GM15510 (cell line): ENCODE measurements around the gene TMEM163.

Source experiments
- POLR2A ChIP-seq: IDR thresholded peaks from 3 replicates; pipeline ENCODE4 v1.6.1; 2011; ENCODE audit warnings: borderline replicate concordance; ENCODE audit not compliant: insufficient read length; ENCODE audit errors: extremely low read depth

Gene TMEM163

DNA sequence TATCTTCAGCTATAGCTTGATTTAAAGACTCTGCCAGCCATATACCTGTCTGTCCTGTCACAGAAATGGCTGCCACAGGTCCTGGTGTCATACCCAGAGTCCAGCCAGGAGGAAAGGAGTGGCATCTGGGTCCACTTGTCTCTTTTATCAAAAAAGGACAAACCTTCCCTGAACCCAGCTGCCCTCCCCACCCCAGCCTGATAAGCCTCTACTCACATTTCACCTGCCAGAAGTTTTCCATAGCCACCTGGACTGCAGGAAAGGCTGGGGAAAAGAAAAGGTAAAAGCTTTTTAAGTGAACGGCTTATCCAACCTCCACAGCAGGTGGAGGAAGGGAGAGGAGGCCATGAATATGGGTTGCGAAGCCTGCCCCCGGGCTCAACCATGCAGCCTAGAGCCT lies 32.8 kb downstream of the TMEM163 start:
- TF ChIP-seq POLR2A: no peak

- TF ChIP-seq POLR2A: no peak
Observed at GRCh38 chr2:134683561-134684112, 35.2 kb downstream of the TMEM163 start.

GRCh38 chr2:134682726-134683125 lies 36.1 kb downstream of the TMEM163 start:
- TF ChIP-seq POLR2A: no peak

DNA sequence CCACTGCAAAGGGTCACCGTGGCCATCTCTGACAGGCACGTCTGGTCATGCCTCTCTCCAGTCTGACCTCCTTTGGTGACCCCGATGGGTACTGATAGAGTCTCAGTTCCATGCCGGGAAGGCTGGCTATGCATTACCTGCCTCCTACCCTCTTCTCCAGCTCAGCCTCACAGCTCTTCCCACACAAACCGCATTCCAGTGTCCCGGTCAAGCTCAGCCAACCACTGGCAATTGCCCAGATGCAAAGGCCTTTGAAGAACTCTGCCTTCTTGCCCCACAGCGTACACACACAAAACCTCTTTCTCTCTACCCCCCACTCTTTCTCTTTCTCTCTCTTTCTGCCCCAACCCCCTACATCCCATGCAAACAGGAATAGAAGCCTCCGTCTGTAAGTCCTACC lies 37.6 kb downstream of the TMEM163 start:
- no peak for TF ChIP-seq POLR2A

GRCh38 chr2:134679745-134680144 lies 39.1 kb downstream of the TMEM163 start:
- no peak for TF ChIP-seq POLR2A

GRCh38 chr2:134679294-134679693 lies 39.5 kb downstream of the TMEM163 start:
- no peak for TF ChIP-seq POLR2A

GRCh38 chr2:134677856-134678756 lies 40.7 kb downstream of the TMEM163 start:
- TF ChIP-seq POLR2A: no peak

DNA sequence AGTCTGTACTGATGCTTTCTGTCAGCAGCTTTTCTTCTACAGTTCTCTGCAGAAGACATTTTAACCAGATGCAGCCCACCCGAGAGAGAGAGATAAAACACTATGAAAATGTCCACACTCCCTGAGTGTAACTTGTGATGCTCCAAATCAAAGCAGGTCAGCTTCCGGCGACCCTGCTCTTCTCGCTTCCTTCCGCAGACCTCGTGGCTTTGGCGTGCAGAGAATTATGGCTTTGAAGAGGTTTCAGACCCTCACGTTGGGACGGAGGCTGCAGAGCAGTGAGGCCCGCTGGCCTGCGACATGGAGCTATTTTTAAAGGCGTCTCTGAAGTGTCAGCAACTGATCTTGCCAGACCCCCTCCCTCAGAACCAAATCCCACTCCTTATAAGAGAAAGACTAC lies 41.8 kb downstream of the TMEM163 start:
- TF ChIP-seq POLR2A: no peak

GRCh38 chr2:134675314-134675713 lies 43.5 kb downstream of the TMEM163 start:
- TF ChIP-seq POLR2A: no peak

DNA sequence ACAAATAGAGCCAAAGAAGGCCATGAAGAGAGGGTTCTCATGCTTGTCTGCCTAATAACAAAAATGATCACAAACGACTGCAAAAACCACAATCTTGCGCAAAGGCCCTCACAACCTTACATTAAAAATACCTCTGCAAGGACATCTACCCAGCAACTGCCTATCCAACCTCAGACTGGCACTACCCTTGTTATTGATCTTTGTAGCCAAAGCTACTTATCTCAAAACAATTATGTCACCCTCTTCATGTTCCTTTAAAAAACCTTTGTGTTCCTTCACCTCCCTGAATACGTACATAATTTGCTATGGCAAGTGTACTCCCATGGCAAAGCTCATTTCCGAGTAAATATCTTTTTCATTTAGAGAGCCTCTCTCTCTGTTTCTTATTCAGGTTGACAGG lies 44.1 kb downstream of the TMEM163 start:
- TF ChIP-seq POLR2A: no peak

DNA sequence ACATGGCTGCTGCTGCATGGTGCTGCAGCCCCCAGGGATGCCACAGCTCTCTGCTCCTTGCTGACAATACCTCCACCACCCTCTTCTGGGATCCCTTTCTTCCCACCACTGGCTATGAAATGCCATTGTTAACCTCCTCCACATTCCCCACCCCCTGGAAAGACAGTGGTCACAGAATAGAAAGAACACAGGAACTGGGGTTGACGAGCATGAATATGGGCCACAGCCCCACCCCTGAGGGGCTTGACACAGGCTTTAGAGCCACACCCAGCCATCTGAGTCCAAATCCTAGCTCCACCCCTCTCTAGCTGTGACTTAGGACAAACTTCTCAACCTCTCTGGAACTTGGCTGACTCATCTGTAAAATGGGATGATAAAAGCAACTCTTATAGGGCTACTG lies 47.3 kb downstream of the TMEM163 start:
- no peak for TF ChIP-seq POLR2A

GRCh38 chr2:134670955-134671354 lies 47.8 kb downstream of the TMEM163 start:
- no peak for TF ChIP-seq POLR2A

GRCh38 chr2:134669731-134670669 lies 48.8 kb downstream of the TMEM163 start:
- no peak for TF ChIP-seq POLR2A

DNA sequence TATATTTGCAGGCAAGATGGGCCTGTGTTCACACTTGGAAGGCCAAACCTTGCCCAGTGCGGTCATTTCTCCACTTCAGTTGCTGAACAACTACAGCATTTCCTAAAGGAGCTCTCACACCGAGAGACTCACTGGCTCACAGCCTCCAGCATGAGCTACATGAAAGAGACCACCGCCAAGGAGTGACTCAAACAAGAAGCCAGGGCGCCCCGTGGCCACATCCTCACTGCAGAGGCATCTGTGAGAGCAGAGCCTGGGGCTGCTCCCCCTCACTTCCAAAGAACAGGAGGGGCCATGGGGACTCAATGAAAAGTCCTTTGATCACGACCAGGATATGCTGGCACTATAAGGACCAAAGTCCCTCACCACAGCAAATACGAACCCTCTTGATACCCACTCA lies 50.0 kb downstream of the TMEM163 start:
- no peak for TF ChIP-seq POLR2A

DNA sequence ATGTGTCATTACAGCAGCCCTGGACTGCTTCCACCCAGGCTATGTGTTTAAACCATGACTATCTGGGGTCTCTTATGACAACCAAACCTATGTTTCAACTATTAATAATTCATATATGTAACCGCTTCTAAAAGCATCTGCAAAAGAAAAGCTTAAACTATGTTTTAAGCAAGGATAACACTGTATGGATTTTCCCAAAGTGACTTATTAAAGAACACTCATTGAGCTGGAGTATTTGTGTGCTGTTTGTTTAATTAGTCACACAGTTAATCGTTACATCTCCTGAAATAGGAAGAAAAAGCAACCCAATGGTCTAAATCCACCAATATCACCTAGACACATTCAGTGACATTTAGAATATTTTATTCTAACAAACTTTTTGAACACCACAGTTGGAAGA lies 51.3 kb downstream of the TMEM163 start:
- TF ChIP-seq POLR2A: no peak
